WI38 (cell line): Measurements from ENCODE around the gene TRIM14.

ENCODE experiments used
- H3K4me3 ChIP-seq: 2 replicates; pipeline ENCODE4 v1.5.1; 2011; ENCODE audit warnings: low read depth, mild to moderate bottlenecking, control low read depth, low read length
- CTCF ChIP-seq: IDR thresholded peaks from 2 replicates; pipeline ENCODE4 v1.5.1; 2012; ENCODE audit warnings: low read depth, mild to moderate bottlenecking, control low read depth, low read length

TRIM14 gene

GRCh38 chr9:98087420-98088354, 31.3 kb downstream of the TRIM14 start:
- no peak overlapping the region for H3K4me3 ChIP-seq
- no peak for TF ChIP-seq CTCF

- H3K4me3 ChIP-seq = no peak overlapping the region
- no peak for TF ChIP-seq CTCF
These were observed 32.6 kb downstream of the TRIM14 start for GRCh38 chr9:98086461-98086860.

GRCh38 chr9:98085944-98086343, 33.1 kb downstream of the TRIM14 start:
- no peak overlapping the region for H3K4me3 ChIP-seq
- no peak for TF ChIP-seq CTCF

- TF ChIP-seq CTCF = no peak
- H3K4me3 ChIP-seq = no peak overlapping the region
These were observed 34.0 kb downstream of the TRIM14 start for GRCh38 chr9:98085058-98085457.

- H3K4me3 ChIP-seq = no peak overlapping the region
- TF ChIP-seq CTCF = no peak
These were observed 34.6 kb downstream of the TRIM14 start for GRCh38 chr9:98084396-98084795.

GRCh38 chr9:98083566-98084183, 35.3 kb downstream of the TRIM14 start:
- no peak overlapping the region for H3K4me3 ChIP-seq
- TF ChIP-seq CTCF = no peak

- no peak for TF ChIP-seq CTCF
These were observed 35.9 kb downstream of the TRIM14 start for GRCh38 chr9:98083061-98083501.

More at GRCh38 chr9:98083061-98083501, 35.9 kb downstream of the TRIM14 start:
- no peak overlapping the region for H3K4me3 ChIP-seq
